OCI-LY1 (cell line): Measurements from ENCODE around the gene MFSD6.

Experiments used
- H2AFZ ChIP-seq: fragments of 200-600 bp; sonication (generic), shearing (Covaris generic); 2 replicates; pipeline ENCODE4 v1.6.0; 2014; ENCODE audit warnings: antibody characterized with exemption, mild to moderate bottlenecking, low read length
- H3F3A ChIP-seq: fragments of 200-600 bp; sonication (generic), shearing (Covaris generic); 2 replicates; pipeline ENCODE4 v1.6.0; 2014; ENCODE audit warnings: mild to moderate bottlenecking, antibody characterized with exemption, low read length, moderate library complexity; ENCODE audit not compliant: insufficient read depth
- H3K27ac ChIP-seq: fragments of 200-600 bp; sonication (generic); 2 replicates; pipeline ENCODE4 v1.5.1; 2014; ENCODE audit warnings: low read length, mixed run types, mild to moderate bottlenecking, low read depth; ENCODE audit not compliant: poor library complexity, severe bottlenecking
- H3K27me3 ChIP-seq: fragments of 200-600 bp; sonication (generic); 2 replicates; pipeline ENCODE4 v1.6.0; 2014; ENCODE audit warnings: antibody characterized with exemption, mild to moderate bottlenecking, low read length, moderate library complexity; ENCODE audit not compliant: insufficient read depth
- H3K36me3 ChIP-seq: fragments of 200-600 bp; sonication (generic); 2 replicates; pipeline ENCODE4 v1.6.1; 2014; ENCODE audit warnings: mild to moderate bottlenecking, antibody characterized with exemption, low read length, moderate library complexity, mixed read lengths; ENCODE audit not compliant: insufficient read depth
- H3K4me1 ChIP-seq: fragments of 200-600 bp; sonication (generic); 2 replicates; pipeline ENCODE4 v1.5.1; 2014; ENCODE audit warnings: mild to moderate bottlenecking, low read length, moderate library complexity; ENCODE audit not compliant: insufficient read depth, severe bottlenecking
- H3K4me2 ChIP-seq: fragments of 200-600 bp; sonication (generic), shearing (Covaris generic); 2 replicates; pipeline ENCODE4 v1.6.1; 2014; ENCODE audit warnings: low read length
- H3K4me3 ChIP-seq: fragments of 200-600 bp; sonication (generic); 2 replicates; pipeline ENCODE4 v1.5.1; 2014; ENCODE audit warnings: low read length, low read depth, mild to moderate bottlenecking, mixed read lengths; ENCODE audit not compliant: poor library complexity, severe bottlenecking
- H3K79me2 ChIP-seq: fragments of 200-600 bp; shearing (Covaris generic); 2 replicates; pipeline ENCODE4 v1.6.1; 2016; ENCODE audit warnings: mixed run types, low read length, mixed read lengths; ENCODE audit not compliant: insufficient read depth
- H3K9ac ChIP-seq: fragments of 200-600 bp; sonication (generic), shearing (Covaris generic); 2 replicates; pipeline ENCODE4 v1.6.1; 2014; ENCODE audit warnings: mild to moderate bottlenecking, low read length, mixed read lengths
- H3K9me2 ChIP-seq: fragments of 200-600 bp; sonication (generic), shearing (Covaris generic); 2 replicates; pipeline ENCODE4 v1.6.1; 2014; ENCODE audit warnings: low read depth, mild to moderate bottlenecking, low read length, mixed read lengths
- H3K9me3 ChIP-seq: fragments of 200-600 bp; shearing (Covaris generic); 2 replicates; pipeline ENCODE4 v1.6.1; 2014; ENCODE audit warnings: low read length, mixed read lengths
- H4K20me1 ChIP-seq: fragments of 200-600 bp; sonication (generic), shearing (Covaris generic); 2 replicates; pipeline ENCODE4 v1.6.0; 2016; ENCODE audit warnings: mild to moderate bottlenecking, low read length; ENCODE audit not compliant: insufficient read depth
- EZH2 ChIP-seq: fragments of 200-600 bp; sonication (generic), shearing (Covaris generic); IDR thresholded peaks from 2 replicates; pipeline ENCODE4 v1.8.0; 2017; ENCODE audit warnings: borderline replicate concordance, mixed run types, mild to moderate bottlenecking, antibody characterized with exemption, low read length, moderate library complexity, mixed read lengths
- TF ChIP-seq, protein P1 (sequence below): fragments of 200-600 bp; sonication (generic), shearing (Covaris generic); IDR thresholded peaks from 2 replicates; pipeline ENCODE4 v1.5.1; 2017; ENCODE audit warnings: mild to moderate bottlenecking, antibody characterized with exemption, low read length, moderate library complexity, mixed read lengths

The MFSD6 gene

DNA sequence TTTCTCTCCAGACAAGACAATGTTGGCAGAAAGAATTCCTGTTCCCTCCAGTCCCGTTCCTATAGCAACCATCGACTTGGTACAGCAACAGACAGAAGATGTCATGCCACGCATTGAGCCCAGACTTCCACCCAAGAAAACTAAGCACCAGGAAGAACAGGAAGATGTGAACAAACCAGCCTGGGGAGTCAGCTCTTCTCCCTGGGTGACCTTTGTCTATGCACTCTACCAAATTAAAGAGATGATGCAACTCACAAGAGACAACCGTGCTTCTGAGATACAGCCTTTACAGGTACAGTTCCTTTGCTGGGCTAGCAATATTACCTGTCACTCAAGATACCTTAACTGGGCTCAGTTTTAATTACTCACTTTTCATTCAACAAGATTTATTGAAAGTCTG lies 89.3 kb downstream of the MFSD6 start:
- no peak overlapping the region for H3K4me3 ChIP-seq
- no peak overlapping the region for H3K27ac ChIP-seq
- no peaks in the 10 kb centered on the region for H3K9me3 ChIP-seq
- no peaks in the 10 kb centered on the region for H3K9me2 ChIP-seq
- no peaks in the 10 kb centered on the region for H4K20me1 ChIP-seq
- no peaks in the 10 kb centered on the region for H3F3A ChIP-seq
- no peak overlapping the region for H2AFZ ChIP-seq
- TF ChIP-seq, protein P1, sequence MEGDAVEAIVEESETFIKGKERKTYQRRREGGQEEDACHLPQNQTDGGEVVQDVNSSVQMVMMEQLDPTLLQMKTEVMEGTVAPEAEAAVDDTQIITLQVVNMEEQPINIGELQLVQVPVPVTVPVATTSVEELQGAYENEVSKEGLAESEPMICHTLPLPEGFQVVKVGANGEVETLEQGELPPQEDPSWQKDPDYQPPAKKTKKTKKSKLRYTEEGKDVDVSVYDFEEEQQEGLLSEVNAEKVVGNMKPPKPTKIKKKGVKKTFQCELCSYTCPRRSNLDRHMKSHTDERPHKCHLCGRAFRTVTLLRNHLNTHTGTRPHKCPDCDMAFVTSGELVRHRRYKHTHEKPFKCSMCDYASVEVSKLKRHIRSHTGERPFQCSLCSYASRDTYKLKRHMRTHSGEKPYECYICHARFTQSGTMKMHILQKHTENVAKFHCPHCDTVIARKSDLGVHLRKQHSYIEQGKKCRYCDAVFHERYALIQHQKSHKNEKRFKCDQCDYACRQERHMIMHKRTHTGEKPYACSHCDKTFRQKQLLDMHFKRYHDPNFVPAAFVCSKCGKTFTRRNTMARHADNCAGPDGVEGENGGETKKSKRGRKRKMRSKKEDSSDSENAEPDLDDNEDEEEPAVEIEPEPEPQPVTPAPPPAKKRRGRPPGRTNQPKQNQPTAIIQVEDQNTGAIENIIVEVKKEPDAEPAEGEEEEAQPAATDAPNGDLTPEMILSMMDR = no peak
- TF ChIP-seq EZH2 = no peak
- no peaks in the 10 kb centered on the region for H3K27me3 ChIP-seq
- no peak overlapping the region for H3K4me2 ChIP-seq
- H3K79me2 ChIP-seq = no peaks in the 10 kb centered on the region
- peaks cover 3% of the 10 kb centered on the region; the same call in 1 of the 2 replicates for H3K36me3 ChIP-seq
- H3K9ac ChIP-seq = no peak overlapping the region
- no peaks in the 10 kb centered on the region for H3K4me1 ChIP-seq

DNA sequence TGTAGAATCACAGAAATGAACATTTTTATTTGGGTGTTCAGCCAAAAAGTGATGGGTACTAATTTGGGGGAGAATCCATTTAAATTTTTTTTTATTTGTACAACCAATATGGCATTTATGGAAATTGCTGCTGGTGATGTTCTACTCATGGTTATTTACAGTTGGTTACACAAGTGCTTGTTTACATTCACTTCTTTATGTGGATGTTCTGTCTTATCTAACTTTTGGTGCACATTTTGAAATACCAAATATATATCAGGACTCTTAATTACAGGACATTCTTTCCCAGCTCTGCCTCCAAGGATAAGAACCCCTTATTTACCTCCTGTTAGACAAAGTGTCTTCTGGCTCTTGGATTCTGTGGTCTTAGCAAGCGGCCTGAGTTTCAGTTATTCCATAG lies 91.1 kb downstream of the MFSD6 start:
- no peaks in the 10 kb centered on the region for H3K27me3 ChIP-seq
- H3K4me1 ChIP-seq = no peaks in the 10 kb centered on the region
- H3K79me2 ChIP-seq = no peaks in the 10 kb centered on the region
- no peak overlapping the region for H3K9ac ChIP-seq
- no peak overlapping the region for H3K27ac ChIP-seq
- H3K9me2 ChIP-seq = no peaks in the 10 kb centered on the region
- no peaks in the 10 kb centered on the region for H4K20me1 ChIP-seq
- no peak overlapping the region for H2AFZ ChIP-seq
- peaks cover 13% of the 10 kb centered on the region; the same call in 1 of the 2 replicates for H3K36me3 ChIP-seq
- H3K4me2 ChIP-seq = no peak overlapping the region
- H3K9me3 ChIP-seq = no peaks in the 10 kb centered on the region
- H3F3A ChIP-seq = no peaks in the 10 kb centered on the region
- H3K4me3 ChIP-seq = no peak overlapping the region
- TF ChIP-seq, protein P1 = no peak
- TF ChIP-seq EZH2 = no peak

DNA sequence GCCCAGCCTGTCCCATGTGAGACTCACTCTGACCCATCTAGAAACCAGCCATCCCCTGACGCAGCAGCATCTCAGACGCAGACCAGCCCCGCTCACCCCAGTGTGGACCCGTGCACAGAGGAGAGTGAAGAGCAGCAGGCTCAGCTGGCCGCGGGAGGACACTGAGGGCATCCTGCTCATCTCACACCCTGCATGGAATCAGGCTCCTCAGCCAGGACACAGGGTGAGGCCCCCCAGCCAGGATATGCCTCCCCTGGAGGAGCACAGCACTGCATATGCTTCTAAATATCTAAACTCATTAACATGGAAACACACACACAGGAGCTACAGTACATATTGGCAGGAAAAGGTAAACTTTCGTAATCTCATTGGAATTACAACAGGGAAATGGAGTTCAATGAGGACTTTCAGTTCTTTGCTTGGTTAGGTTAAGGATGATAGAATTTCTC lies 91.9 kb downstream of the MFSD6 start:
- H3K27ac ChIP-seq = no peak overlapping the region
- no peaks in the 10 kb centered on the region for H3K79me2 ChIP-seq
- TF ChIP-seq, protein P1 = no peak
- TF ChIP-seq EZH2 = no peak

More for the DNA sequence above, 91.9 kb downstream of the MFSD6 start:
- H3K4me1 ChIP-seq = no peaks in the 10 kb centered on the region
- H3K4me2 ChIP-seq = no peak overlapping the region
- no peaks in the 10 kb centered on the region for H3K9me3 ChIP-seq
- H3K4me3 ChIP-seq = no peak overlapping the region
- H4K20me1 ChIP-seq = no peaks in the 10 kb centered on the region
- H3K9me2 ChIP-seq = no peaks in the 10 kb centered on the region
- H3K27me3 ChIP-seq = no peaks in the 10 kb centered on the region
- H3F3A ChIP-seq = no peaks in the 10 kb centered on the region
- H3K36me3 ChIP-seq = peaks cover 13% of the 10 kb centered on the region; the same call in 1 of the 2 replicates
- H3K9ac ChIP-seq = no peak overlapping the region
- no peak overlapping the region for H2AFZ ChIP-seq
